K562 (cell line): ENCODE results near the gene ZFR2. TPM values are rescaled to one million over a fixed set of nuclear protein-coding genes. Genes with fewer than 3 reads are reported as not detected.

ENCODE experiments used
- BCLAF1 ChIP-seq, 2 experiments: fragments of 450-650 bp in 1 of 2; IDR thresholded peaks; 2 replicates each; pipeline ENCODE4 v1.6.1; 2011 to 2017; ENCODE audit warnings: low read depth in 2 of 2, antibody characterized with exemption in 1 of 2, borderline replicate concordance in 1 of 2, low read length in 1 of 2, mild to moderate bottlenecking in 1 of 2, mixed read lengths in 1 of 2; ENCODE audit not compliant: control insufficient read depth in 1 of 2
- BDP1 ChIP-seq: IDR thresholded peaks from 3 replicates; pipeline ENCODE4 v1.6.1; 2011; ENCODE audit not compliant: insufficient read length, insufficient read depth
- CC2D1A ChIP-seq: fragments of 450-650 bp; IDR thresholded peaks from 2 replicates; pipeline ENCODE4 v1.6.1; 2017; ENCODE audit warnings: mild to moderate bottlenecking
- ETV5 ChIP-seq: sonication (generic); formaldehyde crosslinking; IDR thresholded peaks from 2 replicates; pipeline ENCODE4 v1.4.0; 2020; ENCODE audit warnings: low read depth, mild to moderate bottlenecking, missing genetic modification reagents
- GATAD2A ChIP-seq: fragments of 450-650 bp; IDR thresholded peaks from 2 replicates; pipeline ENCODE4 v1.6.1; 2017
- GTF2A2 ChIP-seq: IDR thresholded peaks from 2 replicates; pipeline ENCODE4 v1.6.1; 2016; ENCODE audit warnings: mild to moderate bottlenecking, missing genetic modification characterization, missing compliant biosample characterization
- MCM5 ChIP-seq: fragments of 450-650 bp; IDR thresholded peaks from 2 replicates; pipeline ENCODE4 v1.6.1; 2016; ENCODE audit warnings: low read depth
- MEF2D ChIP-seq: conservative IDR thresholded peaks from 2 replicates; pipeline ENCODE4 v1.6.1; 2016; ENCODE audit warnings: low read depth, missing genetic modification characterization, missing compliant biosample characterization
- NONO ChIP-seq, 2 experiments: fragments of 200-400 bp in 1 of 2; fragments of 450-650 bp in 1 of 2; formaldehyde crosslinking in 1 of 2; IDR thresholded peaks; 2 replicates each; pipeline ENCODE4 v1.6.1; 2017; ENCODE audit warnings: low read depth in 2 of 2, mild to moderate bottlenecking in 2 of 2, moderate library complexity in 2 of 2, low read length in 1 of 2
- NR4A1 ChIP-seq, 2 experiments: fragments of 250-450 bp in 1 of 2; fragments of 450-650 bp in 1 of 2; sonication (Bioruptor Pico) in 1 of 2; IDR thresholded peaks; 2 replicates each; pipeline versions ENCODE4 v1.4.0 to v1.6.1; 2016 to 2020; ENCODE audit warnings: mild to moderate bottlenecking in 2 of 2, missing compliant biosample characterization in 1 of 2, missing genetic modification characterization in 1 of 2, moderate library complexity in 1 of 2
- PRPF4 ChIP-seq: fragments of 200-400 bp; formaldehyde crosslinking; IDR thresholded peaks from one replicate; pipeline ENCODE4 v1.6.1; 2017; ENCODE audit warnings: low read length, low read depth, mild to moderate bottlenecking; ENCODE audit not compliant: insufficient read depth, poor library complexity, severe bottlenecking
- RAD51 ChIP-seq: fragments of 450-650 bp; IDR thresholded peaks from 2 replicates; pipeline ENCODE4 v1.7.1; 2016; ENCODE audit warnings: low read depth, mild to moderate bottlenecking, borderline replicate concordance
- RBM14 ChIP-seq: fragments of 200-400 bp; formaldehyde crosslinking; IDR thresholded peaks from 2 replicates; pipeline ENCODE4 v1.6.1; 2018; ENCODE audit warnings: low read depth, mild to moderate bottlenecking, low read length, moderate library complexity, borderline replicate concordance; ENCODE audit not compliant: insufficient read depth
- SAFB ChIP-seq: fragments of 200-400 bp; formaldehyde crosslinking; IDR thresholded peaks from 2 replicates; pipeline ENCODE4 v1.6.1; 2017; ENCODE audit warnings: low read depth, low read length, borderline replicate concordance
- SIX5 ChIP-seq, 2 experiments: IDR thresholded peaks; 2 replicates each; pipeline ENCODE4 v1.6.1; 2011; ENCODE audit warnings: low read length in 2 of 2, borderline replicate concordance in 1 of 2, low read depth in 1 of 2, mild to moderate bottlenecking in 1 of 2, moderate library complexity in 1 of 2; ENCODE audit not compliant: insufficient read depth in 1 of 2
- SPI1 ChIP-seq: IDR thresholded peaks from 2 replicates; pipeline ENCODE4 v1.6.1; 2011; ENCODE audit warnings: low read depth, low read length, control low read depth, borderline replicate concordance
- YBX1 ChIP-seq: fragments of 450-650 bp; IDR thresholded peaks from 2 replicates; pipeline ENCODE4 v1.7.1; 2016; ENCODE audit warnings: mild to moderate bottlenecking
- ZC3H4 ChIP-seq: sonication (generic); formaldehyde crosslinking; IDR thresholded peaks from 2 replicates; pipeline ENCODE4 v1.9.0; 2021; ENCODE audit warnings: missing genetic modification reagents, borderline replicate concordance
- ZFP30 ChIP-seq: fragments of 250-450 bp; sonication (Bioruptor Pico); IDR thresholded peaks from 2 replicates; pipeline ENCODE4 v1.8.0; 2022; ENCODE audit warnings: moderate library complexity, mild to moderate bottlenecking, inconsistent platforms, borderline replicate concordance
- ZKSCAN3 ChIP-seq: fragments of 250-450 bp; sonication (Bioruptor Pico); IDR thresholded peaks from 2 replicates; pipeline ENCODE4 v1.4.0; 2020
- ZNF263 ChIP-seq: sonication (generic); formaldehyde crosslinking; IDR thresholded peaks from 2 replicates; pipeline ENCODE4 v1.8.0; 2022; ENCODE audit warnings: mild to moderate bottlenecking, missing genetic modification reagents, borderline replicate concordance
- ZNF408 ChIP-seq: fragments of 250-450 bp; sonication (Bioruptor Pico); IDR thresholded peaks from 2 replicates; pipeline ENCODE4 v1.4.0; 2020; ENCODE audit warnings: low read depth, mild to moderate bottlenecking, moderate library complexity
- ZNF512 ChIP-seq: IDR thresholded peaks from 2 replicates; pipeline ENCODE4 v1.6.1; 2016; ENCODE audit warnings: missing genetic modification characterization, missing compliant biosample characterization
- ZNF584 ChIP-seq: fragments of 200-800 bp; sonication (Bioruptor generic); IDR thresholded peaks from 2 replicates; pipeline ENCODE4 v1.6.1; 2016; ENCODE audit warnings: low read depth, mild to moderate bottlenecking, missing genetic modification characterization, missing compliant biosample characterization
- polyA plus RNA-seq, 8 experiments: library from polyadenylated mRNA; depleted of rRNA in 4 of 8; stranded (reverse) in 5 of 8; unstranded in 3 of 8; fragments of >200 nt; fragmentation: Nextera tagmentation in 2 of 8; fragmentation: Illumina TruSeq in 1 of 8; extraction: Ambion mirVana in 2 of 8; extraction: Trizol in 1 of 8; gene quantifications; 2 replicates each; pipeline versions ENCODE4 v1.2.1 to v1.2.3, GENCODE V29; 2011 to 2014; ENCODE audit warnings: inconsistent platforms in 1 of 8, missing spikeins in 1 of 8
- total RNA-seq, 7 experiments: library from RNA; depleted of rRNA in 6 of 7; stranded (reverse); fragments of >200 nt in 6 of 7; fragmentation: Illumina TruSeq in 2 of 7; extraction: Trizol in 2 of 7; gene quantifications; 2 replicates each; pipeline versions ENCODE4 v1.2.1 to v1.2.3, GENCODE V29; 2011 to 2021; ENCODE audit warnings: low replicate concordance in 1 of 7

The ZFR2 gene
- total and polyA plus RNA-seq, 9 of the 15 experiments (the other 6 are each of a cell fraction or from before 2014, with no cell fraction given) = 0.03 to 0.59 (median 0.07) TPM; not detected in 6

GRCh38 chr19:3761382-3762129 is 107.3 kb downstream of the ZFR2 start, which contains the start of gene APBA3 (continued):
- no peak for TF ChIP-seq ETV5
- TF ChIP-seq SIX5 (IDR thresholded peaks at IDR 0.05; ENCODE audit: borderline replicate concordance in 1 of 2, insufficient read depth in 1 of 2, low read depth in 1 of 2, low read length in 2 of 2) = peak; percentile 88 to 92
- TF ChIP-seq ZNF512 = no peak
- TF ChIP-seq SPI1 = no peak
- TF ChIP-seq MEF2D (tag) = 0 out of 2 replicates have a peak, but pooled peaks have one; percentile 28
- no peak for TF ChIP-seq ZKSCAN3 (CRISPR knock-in tag)
- TF ChIP-seq BDP1 = no peak
- TF ChIP-seq MCM5 = no peak
- TF ChIP-seq RAD51 = peak; percentile 26; the same call in 1 of the 2 replicates
- TF ChIP-seq GTF2A2 (tag) = no peak
- TF ChIP-seq ZNF408 (CRISPR knock-in tag) = no peak
- TF ChIP-seq NONO (IDR thresholded peaks at IDR 0.05; ENCODE audit: low read depth in 2 of 2, low read length in 1 of 2) = no peak
- no peak for TF ChIP-seq NR4A1 (CRISPR knock-in tag; IDR thresholded peaks at IDR 0.05)
- peak; percentile 36; the same call in 1 of the 2 replicates for TF ChIP-seq NR4A1 (tag; IDR thresholded peaks at IDR 0.05)
- no peak for TF ChIP-seq SAFB
- no peak for TF ChIP-seq ZC3H4
- TF ChIP-seq ZNF584 (CRISPR knock-in tag) = no peak
- no peak for TF ChIP-seq RBM14
- peak; percentile 77 for TF ChIP-seq CC2D1A
- no peak for TF ChIP-seq ZFP30 (CRISPR knock-in tag)
- TF ChIP-seq YBX1 = no peak
- no peak for TF ChIP-seq PRPF4
- peak in 1 of 2 experiments; percentile 90; a peak in 1 of 4 replicates for TF ChIP-seq BCLAF1 (IDR thresholded peaks at IDR 0.05; ENCODE audit: borderline replicate concordance in 1 of 2, control insufficient read depth in 1 of 2, low read depth in 2 of 2, low read length in 1 of 2)
- TF ChIP-seq GATAD2A = no peak
- peak; percentile 29; the same call in 1 of the 2 replicates for TF ChIP-seq ZNF263
